Peyer's patch (tissue), 4 donors: ENCODE data around the gene GHRL. TPM values are rescaled to one million over a fixed set of nuclear protein-coding genes. Genes with fewer than 3 reads are reported as not detected.

Experiments used
- DNase-seq, 3 donors: peaks; one replicate each; pipeline ENCODE4 v3.0.0-alpha.2; 2017 to 2019
- H3K27ac ChIP-seq, 4 donors: fragments of 200-600 bp; sonication (generic); one replicate each; pipeline ENCODE4 v1.5.1; 2016 to 2019
- H3K27me3 ChIP-seq, 2 donors: fragments of 200-600 bp; sonication (generic); one replicate each; pipeline ENCODE4 v1.5.1; 2019
- H3K36me3 ChIP-seq, 3 donors: fragments of 200-600 bp; sonication (generic); one replicate each; pipeline ENCODE4 v1.5.1; 2016 to 2019
- H3K4me1 ChIP-seq, 4 donors: fragments of 200-600 bp; sonication (generic); one replicate each; pipeline ENCODE4 v1.5.1; 2016 to 2019
- H3K4me3 ChIP-seq, 4 donors: fragments of 200-600 bp; sonication (generic); 1 replicate in 3 of 4; 2 replicates in 1 of 4; pipeline ENCODE4 v1.5.1; 2016 to 2019; ENCODE audit warnings: mild to moderate bottlenecking in 1 of 4
- H3K9me3 ChIP-seq, 4 donors: fragments of 200-600 bp; sonication (generic); one replicate each; pipeline ENCODE4 v1.5.1; 2016 to 2019; ENCODE audit warnings: mild to moderate bottlenecking in 1 of 4
- POLR2A ChIP-seq, 2 donors: fragments of 450-650 bp; IDR thresholded peaks; one replicate each; pipeline ENCODE4 v1.5.1; 2017; ENCODE audit warnings: antibody characterized with exemption in 2 of 2, mild to moderate bottlenecking in 2 of 2, moderate library complexity in 2 of 2
- total RNA-seq, 4 donors: library from RNA; depleted of rRNA; stranded (reverse); fragments of >200 nt; gene quantifications; one replicate each; pipeline ENCODE4 v1.1.0, GENCODE V29; 2016
- TF ChIP-seq, protein P1 (sequence below), 6 experiments: fragments of 450-650 bp in 4 of 6; fragments of 200-600 bp in 2 of 6; sonication (generic) in 1 of 6; IDR thresholded peaks; one replicate each; pipeline ENCODE4 v1.5.1; 2017 to 2019; ENCODE audit warnings: antibody characterized with exemption in 6 of 6, mild to moderate bottlenecking in 3 of 6, moderate library complexity in 1 of 6

Gene GHRL
- total RNA-seq, 4 donors from 2014 or later: 1.6 to 2.9 TPM; not detected in 2

DNA sequence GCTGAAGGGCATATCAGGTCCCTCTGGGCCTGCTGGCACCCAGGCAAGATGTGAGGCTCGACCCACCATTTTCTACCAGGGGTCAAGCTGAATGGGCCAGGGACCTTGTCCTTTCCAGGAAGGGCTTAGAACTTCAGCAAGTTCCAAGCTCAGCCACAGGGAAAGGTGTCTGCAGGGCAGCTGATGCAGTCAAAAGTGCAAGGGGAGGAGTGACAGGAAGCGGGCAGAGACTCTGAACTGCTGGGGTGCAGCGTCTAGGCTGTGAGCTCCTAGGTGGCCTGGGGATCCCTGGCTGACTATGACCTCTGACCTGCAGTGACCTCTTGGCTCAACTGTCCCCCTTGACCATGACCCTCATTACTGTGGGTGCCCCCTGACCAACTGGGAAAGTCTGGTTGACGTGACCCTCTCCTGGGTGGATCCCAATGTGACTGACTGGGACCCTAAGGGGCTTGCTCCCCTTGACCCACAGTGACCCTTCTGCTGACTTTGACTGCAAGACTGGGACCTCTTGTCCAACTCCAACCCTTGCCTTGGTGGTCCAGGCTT, 42.5 kb upstream of the GHRL start:
- Histone ChIP-seq H3K4me1 (no peaks in the 10 kb centered on the region), H3K4me3 (no peak overlapping the region), H3K36me3 (no peaks in the 10 kb centered on the region), H3K9me3 (no peaks in the 10 kb centered on the region), H3K27ac (no peak overlapping the region), H3K27me3 (no peaks in the 10 kb centered on the region)
- DNase-seq: no peak
- no peak for TF ChIP-seq POLR2A (IDR thresholded peaks at IDR 0.05)
- TF ChIP-seq, protein P1, sequence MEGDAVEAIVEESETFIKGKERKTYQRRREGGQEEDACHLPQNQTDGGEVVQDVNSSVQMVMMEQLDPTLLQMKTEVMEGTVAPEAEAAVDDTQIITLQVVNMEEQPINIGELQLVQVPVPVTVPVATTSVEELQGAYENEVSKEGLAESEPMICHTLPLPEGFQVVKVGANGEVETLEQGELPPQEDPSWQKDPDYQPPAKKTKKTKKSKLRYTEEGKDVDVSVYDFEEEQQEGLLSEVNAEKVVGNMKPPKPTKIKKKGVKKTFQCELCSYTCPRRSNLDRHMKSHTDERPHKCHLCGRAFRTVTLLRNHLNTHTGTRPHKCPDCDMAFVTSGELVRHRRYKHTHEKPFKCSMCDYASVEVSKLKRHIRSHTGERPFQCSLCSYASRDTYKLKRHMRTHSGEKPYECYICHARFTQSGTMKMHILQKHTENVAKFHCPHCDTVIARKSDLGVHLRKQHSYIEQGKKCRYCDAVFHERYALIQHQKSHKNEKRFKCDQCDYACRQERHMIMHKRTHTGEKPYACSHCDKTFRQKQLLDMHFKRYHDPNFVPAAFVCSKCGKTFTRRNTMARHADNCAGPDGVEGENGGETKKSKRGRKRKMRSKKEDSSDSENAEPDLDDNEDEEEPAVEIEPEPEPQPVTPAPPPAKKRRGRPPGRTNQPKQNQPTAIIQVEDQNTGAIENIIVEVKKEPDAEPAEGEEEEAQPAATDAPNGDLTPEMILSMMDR (IDR thresholded peaks at IDR 0.05): no peak

DNA sequence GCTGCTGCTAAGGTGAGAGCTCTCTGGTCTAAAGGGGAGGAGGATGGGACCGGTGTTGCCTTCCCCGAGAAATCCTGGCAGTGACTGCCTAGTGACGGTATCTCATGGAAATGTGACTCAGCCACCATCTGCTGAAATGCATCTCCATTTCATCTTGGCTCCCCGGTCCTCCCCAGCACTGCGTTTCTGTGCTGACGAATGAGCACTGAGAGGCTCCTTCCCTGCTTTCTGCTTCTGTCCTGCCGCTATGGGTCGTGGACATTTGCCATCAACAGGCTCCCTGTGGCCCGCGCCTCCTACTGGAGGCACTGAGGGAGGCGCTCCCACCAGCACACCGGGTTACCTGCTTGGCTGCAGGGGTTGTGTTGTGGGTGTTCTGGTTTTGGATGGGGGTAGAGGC, 41.7 kb upstream of the GHRL start:
- Histone ChIP-seq H3K9me3 (no peaks in the 10 kb centered on the region), H3K27me3 (no peaks in the 10 kb centered on the region), H3K27ac (no peak overlapping the region), H3K4me3 (no peak overlapping the region), H3K4me1 (no peaks in the 10 kb centered on the region), H3K36me3 (no peaks in the 10 kb centered on the region)
- DNase-seq: no peak
- no peak for TF ChIP-seq POLR2A (IDR thresholded peaks at IDR 0.05)

DNA sequence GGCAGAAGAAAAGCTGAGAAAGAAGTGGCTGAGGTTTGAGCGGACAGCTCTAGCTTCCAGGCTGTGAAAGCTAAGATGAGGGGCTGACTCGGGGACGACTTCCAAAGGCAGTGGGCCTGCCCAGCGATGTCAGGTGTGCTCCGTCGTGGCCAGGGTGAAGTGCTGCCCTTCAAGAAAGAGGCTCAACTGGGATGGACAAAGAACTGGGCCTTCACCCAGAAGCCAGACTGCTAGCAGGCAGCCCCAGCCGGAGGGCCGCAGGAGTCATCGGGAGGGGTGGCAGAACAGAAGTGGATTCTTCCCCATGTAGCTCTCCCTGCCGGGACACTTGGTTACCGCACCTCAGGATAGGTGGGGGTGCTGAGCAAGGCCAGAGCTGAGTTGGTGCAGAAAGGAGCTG, 41.3 kb upstream of the GHRL start:
- Histone ChIP-seq H3K9me3 (no peaks in the 10 kb centered on the region), H3K4me1 (no peaks in the 10 kb centered on the region), H3K27ac (no peak overlapping the region), H3K36me3 (no peaks in the 10 kb centered on the region), H3K27me3 (no peaks in the 10 kb centered on the region), H3K4me3 (no peak overlapping the region)
- DNase-seq: no peak
- no peak for TF ChIP-seq POLR2A (IDR thresholded peaks at IDR 0.05)
- TF ChIP-seq, protein P1 (IDR thresholded peaks at IDR 0.05): no peak

DNA sequence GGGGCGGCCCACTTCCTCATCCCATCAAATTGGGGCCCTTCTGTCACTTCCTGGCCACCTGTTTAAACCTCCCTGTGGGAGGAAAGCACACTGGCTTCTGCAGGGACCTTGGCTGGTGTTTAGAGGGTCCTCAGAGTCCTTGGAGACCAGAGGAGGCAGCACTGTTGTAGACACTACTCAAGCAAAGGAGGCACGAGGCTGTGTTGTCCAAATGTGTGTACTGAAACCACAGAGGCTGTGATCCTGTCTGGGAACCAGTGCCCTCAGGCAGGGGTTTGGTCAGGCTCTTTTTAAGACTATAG, 40.6 kb upstream of the GHRL start:
- no peaks in the 10 kb centered on the region for H3K36me3 ChIP-seq
- H3K27ac ChIP-seq: peak overlapping the region in 1 of 4 donors; percentile 38
- DNase-seq: no peak
- H3K4me1 ChIP-seq: no peaks in the 10 kb centered on the region
- no peaks in the 10 kb centered on the region for H3K9me3 ChIP-seq
- H3K27me3 ChIP-seq: no peaks in the 10 kb centered on the region
- H3K4me3 ChIP-seq: no peak overlapping the region
- TF ChIP-seq, protein P1 (IDR thresholded peaks at IDR 0.05): no peak
- no peak for TF ChIP-seq POLR2A (IDR thresholded peaks at IDR 0.05)

DNA sequence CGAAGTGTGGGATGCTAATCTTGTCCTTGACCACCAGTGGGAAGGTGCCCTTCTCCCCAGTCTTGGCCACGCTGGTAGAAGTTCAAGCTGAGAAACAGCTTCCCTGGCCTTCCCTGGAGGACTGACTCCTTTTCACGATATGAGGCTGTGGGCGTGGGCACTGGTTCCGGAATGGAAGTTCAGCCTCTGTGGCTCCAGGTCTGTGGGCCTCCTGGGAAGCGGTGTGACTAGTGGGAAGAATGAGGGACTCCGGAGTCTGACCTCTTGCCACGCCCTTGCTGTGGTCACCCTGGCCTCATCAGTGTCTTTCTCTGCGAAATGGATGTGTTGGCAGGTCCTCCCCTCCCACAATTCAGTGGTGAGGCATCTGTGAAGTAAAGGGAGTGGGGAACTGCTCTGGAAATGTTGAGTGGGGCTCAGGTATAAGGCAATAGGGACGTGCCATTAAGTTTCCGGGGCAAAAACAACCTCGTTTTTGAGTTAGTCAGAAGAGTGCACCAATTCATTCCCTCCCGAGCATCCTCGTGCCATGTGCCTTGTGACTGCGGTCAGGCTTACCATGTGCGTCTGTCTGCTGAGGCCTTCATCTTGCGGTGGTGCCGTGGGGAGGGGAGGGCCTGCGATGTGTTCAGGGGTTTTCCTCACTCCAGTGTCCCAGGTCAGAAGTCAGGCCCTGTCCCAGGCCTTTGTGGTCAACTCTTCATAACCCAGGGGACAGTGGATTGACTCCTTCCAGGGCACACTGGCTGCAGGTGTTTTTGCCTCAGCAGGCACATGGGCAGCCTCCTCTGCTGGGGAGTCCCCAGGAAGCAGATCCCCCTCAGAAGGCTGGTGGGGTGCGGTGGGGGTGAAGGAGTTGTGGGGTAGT, 40.0 kb upstream of the GHRL start:
- Histone ChIP-seq H3K27me3 (no peaks in the 10 kb centered on the region), H3K4me3 (no peak overlapping the region)

DNA sequence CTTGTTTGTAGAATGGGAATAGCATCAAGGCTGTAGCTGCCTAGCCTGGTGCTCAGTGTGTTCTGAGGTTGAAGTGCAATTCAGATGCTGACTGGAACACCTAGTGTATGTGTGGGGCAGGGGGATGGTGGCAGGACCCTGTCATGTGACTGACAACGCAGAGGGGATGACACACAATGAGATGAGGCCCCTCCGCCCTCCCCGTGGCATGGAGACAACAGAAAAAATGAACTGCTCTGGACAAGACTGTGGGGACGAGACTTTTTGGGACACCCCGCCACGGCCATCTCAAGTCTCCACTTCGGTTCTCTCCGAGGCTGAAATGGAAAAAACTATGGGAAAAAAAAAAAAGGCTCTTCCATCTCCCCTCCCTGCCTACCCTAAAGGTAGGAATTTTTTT, 38.6 kb upstream of the GHRL start:
- H3K9me3 ChIP-seq: no peaks in the 10 kb centered on the region
- no peak for DNase-seq
- H3K4me1 ChIP-seq: no peaks in the 10 kb centered on the region
- no peaks in the 10 kb centered on the region for H3K27me3 ChIP-seq
- TF ChIP-seq POLR2A (IDR thresholded peaks at IDR 0.05): no peak
- TF ChIP-seq, protein P1 (IDR thresholded peaks at IDR 0.05): no peak
- H3K4me3 ChIP-seq: no peak overlapping the region
- no peak overlapping the region for H3K27ac ChIP-seq
- no peaks in the 10 kb centered on the region for H3K36me3 ChIP-seq

More for the DNA sequence above, 40.0 kb upstream of the GHRL start:
- Histone ChIP-seq H3K4me1 (no peaks in the 10 kb centered on the region), H3K9me3 (no peaks in the 10 kb centered on the region), H3K36me3 (no peaks in the 10 kb centered on the region), H3K27ac (peak overlapping the region in 1 of 4 donors; percentile 38)
- TF ChIP-seq POLR2A (IDR thresholded peaks at IDR 0.05): no peak
- TF ChIP-seq, protein P1 (IDR thresholded peaks at IDR 0.05): no peak
- DNase-seq: peak in 2 of 3 donors; percentile 51 to 56
